HG03139 (cell line): ENCODE data around the gene ROR2.
"Not testable (repeated sequence)": the region's sequence is repeated elsewhere in the genome, so short reads cannot be mapped to it uniquely, and the experiment has no call there.

ENCODE experiments used
- ATAC-seq: cut with Tn5 transposase; IDR thresholded peaks from one replicate; pipeline ENCODE4 v1.9.1; 2021; ENCODE audit not compliant: unreplicated experiment

ROR2 gene

DNA sequence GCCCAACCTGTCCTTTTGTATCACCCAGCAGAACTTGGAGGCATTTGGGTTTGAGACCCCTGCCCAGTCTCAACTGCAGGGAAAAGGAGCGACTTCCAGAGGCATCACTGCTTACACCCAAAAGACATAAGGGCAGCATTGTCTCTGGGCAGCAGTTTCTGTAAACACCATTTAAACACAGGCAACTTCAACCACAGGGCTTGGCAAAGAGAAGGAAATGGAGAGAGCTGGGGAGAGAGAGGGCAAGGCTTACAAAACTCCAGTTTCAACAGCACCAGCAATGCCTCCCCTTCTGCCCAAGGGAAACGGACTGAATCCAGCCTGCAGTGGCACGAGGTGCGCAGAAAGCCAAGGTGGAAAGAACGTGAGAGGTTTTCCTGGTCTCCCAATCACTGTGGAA, 147.6 kb downstream of the ROR2 start:
- ATAC-seq, result no peak

DNA sequence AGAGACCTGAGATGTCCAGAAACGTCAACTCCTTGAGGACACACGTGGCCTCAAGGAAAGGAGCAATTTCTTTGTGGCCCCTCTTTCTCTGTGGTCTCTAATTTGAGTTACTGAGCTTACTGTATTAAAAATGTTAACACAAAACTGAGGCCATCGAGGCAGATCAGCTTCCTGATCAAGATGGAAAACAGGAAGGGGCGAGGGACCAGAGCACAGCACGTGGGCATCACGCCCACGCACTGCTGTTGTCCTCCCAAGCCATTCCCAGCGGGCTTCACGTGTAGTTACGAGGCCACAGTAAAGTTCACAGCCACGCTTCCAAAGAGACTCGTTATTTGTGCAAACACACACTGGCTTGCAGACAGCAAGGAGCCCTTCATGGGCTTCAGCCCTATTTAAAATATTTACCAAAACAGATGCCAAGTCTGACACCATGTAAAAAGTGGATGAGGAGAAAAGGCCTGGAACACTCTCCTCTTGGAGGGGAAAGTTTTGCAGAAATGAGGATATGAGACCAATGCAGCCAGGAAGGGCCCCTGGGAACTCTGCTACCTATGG, 149.5 kb downstream of the ROR2 start:
- ATAC-seq, result no peak

DNA sequence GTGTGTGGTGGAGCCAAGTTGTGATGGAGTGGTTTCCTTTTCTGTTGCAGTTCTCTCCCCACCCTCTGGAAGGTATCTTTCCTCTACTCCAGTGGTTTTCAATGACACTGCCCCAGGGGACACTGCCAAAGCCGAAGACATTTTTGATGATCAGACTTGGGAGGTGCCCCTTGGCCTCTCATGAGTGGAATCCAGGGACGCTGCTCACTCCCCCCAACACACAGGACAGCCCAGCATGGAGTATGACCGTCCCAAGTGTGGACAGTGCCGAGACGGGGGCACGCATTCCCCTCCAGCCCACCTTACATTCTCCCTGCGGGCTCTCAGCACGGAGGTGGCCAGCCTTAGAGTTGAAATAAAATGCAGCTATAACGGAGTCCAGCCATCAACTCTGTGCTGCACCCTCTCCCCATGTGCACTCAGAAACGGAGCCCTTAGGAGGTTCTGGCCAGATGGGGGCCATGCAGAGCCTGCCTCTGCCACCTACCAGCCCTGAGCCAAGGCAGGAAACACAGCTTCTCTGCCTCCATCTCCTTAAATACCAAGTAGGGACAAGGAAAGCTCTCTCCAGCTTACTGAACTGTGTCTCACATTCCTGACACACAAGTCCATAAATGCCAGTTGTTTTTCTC, 150.8 kb downstream of the ROR2 start:
- no peak for ATAC-seq

DNA sequence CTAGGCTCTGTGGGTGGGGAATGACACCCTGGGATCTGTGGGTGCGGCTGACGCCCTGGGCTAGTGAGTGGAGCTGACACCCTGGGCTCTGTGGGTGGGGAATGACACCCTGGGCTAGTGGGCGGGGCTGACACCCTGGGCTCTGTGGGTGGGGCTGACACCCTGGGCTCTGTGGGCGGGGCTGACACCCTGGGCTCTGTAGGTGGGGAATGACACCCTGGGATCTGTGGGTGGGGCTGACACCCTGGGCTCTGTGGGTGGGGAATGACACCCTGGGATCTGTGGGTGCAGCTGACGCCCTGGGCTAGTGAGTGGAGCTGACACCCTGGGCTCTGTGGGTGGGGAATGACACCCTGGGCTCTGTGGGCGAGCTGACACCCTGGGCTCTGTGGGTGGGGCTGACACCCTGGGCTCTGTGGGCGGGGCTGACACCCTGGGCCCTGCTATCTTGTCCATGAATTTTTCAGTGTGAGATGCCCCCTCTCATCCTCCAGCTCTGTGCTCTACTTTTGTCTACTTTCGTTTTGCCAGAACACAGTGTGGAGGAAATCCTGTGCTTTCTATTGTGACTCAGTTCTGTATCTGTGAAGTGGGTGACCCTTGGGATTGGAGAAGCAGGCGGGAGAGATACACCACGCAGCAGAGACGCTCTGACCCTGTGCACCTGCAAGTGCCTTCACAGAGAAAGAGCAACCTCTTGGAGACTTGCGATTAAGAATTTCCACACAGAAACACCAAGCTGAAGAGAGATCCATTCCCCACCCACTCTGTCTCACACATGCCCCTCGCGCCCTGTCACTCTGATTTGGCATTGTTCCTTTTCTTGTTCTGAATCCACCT, 151.5 kb downstream of the ROR2 start:
- not testable (repeated sequence) for ATAC-seq

DNA sequence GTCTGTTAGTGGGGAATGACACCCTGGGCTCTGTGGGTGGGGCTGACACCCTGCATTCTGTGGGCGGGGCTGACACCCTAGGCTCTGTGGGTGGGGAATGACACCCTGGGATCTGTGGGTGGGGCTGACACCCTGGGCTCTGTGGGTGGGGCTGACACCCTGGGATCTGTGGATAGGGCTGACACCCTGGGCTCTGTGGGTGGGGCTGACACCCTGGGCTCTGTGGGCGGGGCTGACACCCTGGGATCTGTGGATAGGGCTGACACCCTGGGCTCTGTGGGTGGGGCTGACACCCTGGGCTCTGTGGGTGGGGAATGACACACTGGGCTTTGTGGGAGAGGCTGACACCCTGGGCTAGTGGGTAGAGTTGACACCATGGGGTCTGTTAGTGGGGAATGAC, 152.5 kb downstream of the ROR2 start:
- not testable (repeated sequence) for ATAC-seq

DNA sequence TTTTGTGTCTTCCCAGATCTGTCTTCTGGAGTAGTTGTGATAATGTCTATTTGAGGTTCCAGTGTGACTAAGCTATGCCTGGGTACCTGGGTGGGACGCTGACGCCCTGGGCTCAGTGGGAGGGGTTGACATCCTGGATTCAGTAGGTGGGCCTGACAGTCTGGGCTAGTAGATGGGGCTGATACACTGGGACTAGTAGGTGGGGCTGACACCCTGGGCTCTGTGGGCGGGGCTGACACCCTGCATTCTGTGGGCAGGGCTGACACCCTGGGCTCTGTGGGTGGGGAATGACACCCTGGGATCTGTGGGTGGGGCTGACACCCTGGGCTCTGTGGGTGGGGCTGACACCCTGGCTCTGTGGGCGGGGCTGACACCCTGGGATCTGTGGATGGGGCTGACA, 153.5 kb downstream of the ROR2 start:
- not testable (repeated sequence) for ATAC-seq

DNA sequence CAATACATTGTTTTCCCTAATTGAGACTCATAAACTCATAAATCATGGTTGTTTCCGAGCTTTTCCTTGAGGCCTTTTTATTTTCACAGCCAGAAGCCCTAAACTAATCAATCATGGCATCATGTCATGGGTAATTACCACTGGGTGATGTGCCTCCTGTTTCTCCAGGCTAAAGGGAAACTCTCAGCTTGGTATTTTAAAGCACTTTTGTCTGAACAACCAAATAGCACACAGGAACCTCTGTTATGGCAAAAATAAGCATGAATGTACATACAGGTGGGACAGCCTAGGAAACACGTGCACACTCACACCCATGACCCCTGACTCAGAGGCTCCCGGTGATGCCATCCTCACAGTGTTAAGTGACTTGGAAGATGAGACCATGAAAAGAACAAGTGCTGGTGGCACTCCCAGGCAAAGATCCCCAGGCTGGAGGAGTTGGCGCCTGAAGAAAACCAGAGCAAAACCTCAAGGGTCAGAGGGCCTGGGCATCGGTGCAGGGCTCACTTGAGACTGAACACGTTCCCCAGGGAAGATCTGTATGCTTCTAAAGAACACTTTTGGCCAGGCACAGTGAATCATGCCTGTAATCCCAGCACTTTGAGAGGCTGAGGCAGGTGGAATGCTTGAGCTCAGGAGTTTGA, 154.3 kb downstream of the ROR2 start:
- ATAC-seq, result no peak

DNA sequence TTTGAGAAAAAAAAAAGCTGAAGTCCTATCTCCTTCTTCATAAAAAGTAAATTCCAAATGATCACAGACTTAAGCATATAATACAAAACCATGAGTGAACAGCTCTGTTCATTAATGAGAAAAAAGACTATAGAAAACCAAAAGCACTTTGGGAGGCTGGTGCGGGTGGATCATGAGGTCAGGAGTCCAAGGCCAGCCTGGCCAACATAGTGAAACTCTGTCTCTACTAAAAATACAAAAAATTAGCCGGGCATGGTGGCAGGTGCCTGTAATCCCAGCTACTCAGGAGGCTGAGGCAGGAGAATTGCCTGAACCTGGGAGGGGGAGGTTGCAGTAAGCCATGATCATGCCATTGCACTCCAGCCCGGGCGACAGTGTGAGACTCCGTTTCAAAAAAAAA, 156.7 kb downstream of the ROR2 start:
- ATAC-seq, result not testable (repeated sequence)

DNA sequence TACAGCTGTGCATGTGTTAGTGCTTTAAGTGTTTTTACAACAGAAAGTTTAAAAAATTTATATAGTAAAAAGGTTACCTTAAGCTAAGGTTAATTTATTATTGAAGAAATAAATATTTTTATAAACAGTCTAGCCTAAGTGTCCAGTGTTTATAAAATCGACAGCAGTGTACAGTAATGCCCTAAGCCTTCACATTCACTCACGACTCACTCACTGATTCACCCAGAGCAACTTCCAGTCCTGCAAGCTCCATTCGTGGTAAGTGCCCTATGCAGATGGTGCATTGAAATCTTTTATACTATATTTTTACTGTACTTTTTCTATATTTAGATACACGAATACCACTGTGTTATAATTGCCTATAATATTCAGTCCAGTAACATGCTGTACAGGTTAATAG, 159.1 kb downstream of the ROR2 start:
- no peak for ATAC-seq

DNA sequence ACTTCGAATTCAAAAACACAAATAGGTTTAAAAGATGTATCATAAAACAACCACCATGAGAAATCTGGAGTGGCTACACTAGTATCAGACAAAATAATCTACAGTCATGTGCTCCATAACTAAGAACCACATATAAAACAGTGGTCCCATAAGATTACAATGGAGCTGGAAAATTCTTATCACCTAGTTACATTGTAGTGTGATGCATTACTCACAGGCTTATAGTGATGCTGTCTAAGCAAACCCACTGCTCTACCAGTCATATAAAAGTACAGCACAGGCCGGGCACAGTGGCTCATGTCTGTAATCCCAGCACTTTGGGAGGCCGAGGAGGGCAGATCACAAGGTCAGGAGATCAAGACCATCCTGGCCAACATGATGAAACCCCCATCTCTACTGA, 160.1 kb downstream of the ROR2 start:
- ATAC-seq, result no peak

DNA sequence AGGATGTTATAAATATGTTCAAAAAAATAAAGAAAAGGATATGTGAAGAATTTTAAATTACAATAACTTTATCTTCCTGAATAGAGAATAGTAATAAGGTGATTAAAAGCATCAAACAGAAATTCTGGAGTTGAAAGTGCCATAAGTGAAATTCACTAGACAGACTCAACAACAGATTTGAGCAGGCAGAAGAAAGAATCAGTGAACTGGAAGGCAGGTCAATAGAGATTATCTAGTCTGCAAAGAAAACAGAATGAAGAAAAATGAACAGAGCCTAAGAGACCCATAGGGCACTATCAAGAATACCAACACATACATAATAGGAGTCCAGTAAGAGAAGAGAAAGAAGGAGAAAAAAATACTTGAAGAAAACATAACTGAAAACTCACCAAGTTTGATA, 162.1 kb downstream of the ROR2 start:
- no peak for ATAC-seq

DNA sequence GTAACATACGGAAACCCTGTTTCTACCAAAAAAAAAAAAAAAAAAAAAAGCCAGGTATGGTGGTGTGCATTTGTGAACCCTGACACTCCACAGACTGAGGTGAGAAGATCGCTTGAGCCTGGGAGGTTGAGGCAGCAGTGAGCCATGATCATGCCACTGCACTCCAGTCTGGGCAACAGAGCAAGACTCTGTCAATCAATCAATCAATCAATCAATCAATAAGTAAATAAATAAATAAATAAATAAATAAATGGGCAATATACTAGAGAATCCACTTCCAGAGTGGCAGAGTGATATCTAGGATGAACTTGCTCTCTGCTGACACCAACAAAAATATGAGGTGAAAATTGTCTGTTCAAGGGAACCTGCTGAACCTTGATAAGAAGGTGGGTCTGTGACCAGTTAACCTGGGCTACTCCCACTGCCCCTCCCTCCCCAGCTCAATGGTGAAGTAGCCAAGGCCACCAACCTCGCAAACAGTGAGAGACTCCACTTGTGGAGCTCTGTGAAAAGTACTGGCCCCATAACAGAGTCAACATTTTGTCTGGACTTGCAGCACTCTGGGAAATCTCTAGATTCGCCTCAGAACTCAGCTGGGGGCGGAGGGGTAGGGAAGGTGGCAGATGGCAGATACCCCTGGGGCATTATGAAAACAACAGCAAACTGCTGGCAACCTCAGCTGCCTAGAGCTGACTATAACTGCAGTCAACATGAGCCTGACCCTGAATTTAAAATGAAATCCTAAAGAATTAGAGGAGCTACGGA, 163.7 kb downstream of the ROR2 start:
- no peak for ATAC-seq

DNA sequence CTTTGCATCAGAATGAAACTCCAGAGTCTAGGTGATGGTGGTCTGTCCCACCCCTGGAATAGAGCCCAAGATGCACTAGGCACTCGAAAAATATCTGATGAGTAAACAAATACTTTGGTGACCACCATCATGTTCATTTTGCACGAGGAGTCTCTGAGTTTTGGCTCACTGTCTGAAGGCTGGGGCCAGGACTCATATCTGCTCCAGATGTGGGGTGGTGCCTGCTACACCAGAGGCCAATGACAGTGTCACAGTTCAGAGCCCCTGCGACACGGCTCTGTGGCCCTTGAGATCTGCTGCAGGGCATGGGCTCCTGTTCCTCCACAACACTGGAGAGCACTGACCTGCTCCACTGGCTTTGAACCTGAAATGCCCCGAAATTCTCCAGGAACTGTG, 164.6 kb downstream of the ROR2 start:
- no peak for ATAC-seq

DNA sequence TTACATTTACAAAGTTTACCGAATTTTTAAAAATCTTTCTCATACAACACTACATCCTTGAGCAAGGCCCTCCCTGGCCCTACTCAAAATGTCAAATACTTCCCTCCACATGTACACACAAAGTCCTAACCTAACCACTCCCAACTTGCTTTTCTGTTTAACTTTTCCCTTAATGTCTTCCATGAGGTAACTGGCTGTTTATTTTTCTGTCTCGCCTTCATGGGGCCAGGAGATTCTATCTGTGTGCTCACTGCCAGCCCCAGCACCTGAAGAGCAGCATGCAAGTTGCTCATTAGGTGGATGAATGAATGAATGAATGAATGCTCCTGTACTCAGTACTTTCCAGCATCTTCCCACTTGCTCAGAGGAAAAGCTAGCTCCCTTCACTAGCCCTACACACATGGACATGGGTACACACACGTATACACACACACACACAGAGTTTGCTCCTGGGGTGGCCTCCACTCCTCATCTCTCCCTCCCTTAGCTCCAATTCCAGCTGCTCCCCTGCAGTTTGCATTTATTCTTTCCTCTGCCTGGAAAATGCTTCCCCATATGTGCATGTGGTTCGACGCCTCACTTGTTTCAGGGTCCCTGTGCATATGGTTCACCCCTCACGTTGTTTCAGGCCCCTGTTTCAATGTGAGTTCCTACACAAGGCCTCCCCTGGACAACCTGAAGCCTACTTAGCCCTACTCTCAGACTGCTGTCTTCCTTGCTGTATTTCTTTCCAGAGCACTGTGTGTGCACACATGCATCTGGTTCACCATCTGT, 165.2 kb downstream of the ROR2 start:
- ATAC-seq, result no peak

DNA sequence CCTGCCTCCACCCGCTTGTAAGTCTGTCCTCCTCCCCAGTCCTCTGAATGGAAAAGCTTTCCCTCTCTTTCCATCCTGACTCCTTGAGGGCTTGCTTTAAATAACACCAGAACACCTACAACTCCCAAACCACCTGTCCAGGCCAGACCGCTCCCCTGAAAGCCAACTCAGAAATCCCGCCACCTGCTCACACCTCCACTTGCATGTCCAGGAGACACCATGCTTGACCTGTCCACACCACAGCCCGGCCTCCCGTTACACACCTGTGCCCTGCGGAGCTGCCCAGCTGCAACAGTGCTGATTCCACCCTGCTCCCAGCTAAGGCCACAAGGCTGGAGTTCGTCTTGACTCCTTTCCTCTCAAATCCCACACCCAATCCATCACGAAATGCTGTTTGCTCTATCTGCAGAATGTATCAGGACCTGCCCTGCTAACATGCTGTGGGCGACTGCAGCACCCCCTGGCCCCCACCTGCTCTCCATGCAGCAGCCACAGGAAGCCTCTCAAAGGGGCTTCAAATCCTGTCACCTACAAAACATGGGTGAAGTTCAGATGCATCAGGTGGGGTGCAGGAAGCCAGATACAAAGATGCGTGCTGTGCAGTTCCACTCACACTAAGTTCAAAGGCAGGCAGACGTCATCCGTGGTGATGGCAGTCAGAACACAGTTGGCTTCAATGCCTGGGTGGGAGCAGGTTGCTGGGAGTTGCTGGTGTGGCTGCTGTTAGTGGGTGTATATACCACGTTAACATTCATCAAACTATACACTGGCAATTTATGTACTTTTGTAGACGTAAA, 166.0 kb downstream of the ROR2 start:
- ATAC-seq, result no peak

DNA sequence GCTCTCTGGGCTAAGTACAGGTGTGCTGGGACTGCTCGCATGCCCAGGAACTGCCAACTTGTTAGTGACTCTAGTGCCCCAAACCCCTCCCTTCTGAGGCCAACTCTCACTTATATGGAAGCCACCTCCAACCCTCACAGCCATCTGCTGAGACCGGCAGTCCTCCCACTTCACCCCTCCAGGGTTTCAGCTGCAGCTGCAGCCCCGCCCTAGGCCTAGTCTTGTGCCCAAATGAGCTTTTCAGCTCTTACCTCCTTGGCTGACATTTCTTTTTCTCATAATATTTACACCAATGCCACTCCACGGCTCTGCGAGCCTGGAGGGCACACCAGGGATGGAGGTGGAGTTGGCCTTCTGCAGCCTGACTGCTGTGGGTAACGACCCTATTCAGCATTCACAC, 166.6 kb downstream of the ROR2 start:
- no peak for ATAC-seq

DNA sequence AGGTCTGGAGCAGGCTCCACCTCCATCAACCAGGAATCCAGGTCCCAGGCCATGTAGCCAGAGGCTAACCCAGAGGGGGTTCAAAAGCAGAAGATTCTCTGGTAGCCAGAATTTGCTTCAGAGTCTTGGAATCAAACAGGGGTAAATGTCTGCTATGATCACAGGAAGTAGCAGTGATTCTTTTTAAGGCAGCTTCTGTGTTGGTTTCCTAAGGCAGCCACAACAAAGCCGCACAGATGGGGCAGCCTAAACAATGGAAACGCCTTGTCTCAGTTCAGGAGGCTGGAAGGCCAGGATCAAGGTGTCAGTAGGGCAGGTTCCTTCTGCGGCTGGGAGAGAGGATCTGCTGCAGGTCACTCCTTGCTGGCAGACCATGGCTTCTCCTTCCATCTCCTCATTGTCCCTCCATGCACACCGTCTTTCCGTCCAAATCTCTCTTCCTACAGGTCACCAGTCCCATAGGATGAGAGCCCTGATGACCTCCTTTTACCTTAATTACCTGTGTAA, 167.3 kb downstream of the ROR2 start:
- ATAC-seq, result no peak

DNA sequence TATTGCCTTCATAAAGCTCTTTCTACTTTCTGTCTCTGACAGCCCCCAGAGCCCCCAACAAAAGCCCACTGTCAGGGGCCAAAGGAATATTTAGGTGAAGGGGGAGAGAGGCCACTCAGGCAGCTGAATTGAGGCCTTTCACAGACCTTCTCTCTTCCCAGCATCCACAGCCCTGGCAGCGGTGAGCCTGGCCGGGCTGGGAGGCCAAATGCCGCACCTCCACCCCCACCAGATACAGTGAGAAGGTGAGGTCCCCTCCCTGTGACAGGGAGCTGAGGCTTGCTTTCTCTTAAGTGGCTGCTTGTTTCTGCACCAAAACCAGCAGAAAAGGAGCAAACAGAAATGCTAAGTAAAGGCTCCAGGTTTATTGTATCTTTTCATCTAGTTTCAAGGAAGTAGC, 168.1 kb downstream of the ROR2 start:
- ATAC-seq, result no peak

DNA sequence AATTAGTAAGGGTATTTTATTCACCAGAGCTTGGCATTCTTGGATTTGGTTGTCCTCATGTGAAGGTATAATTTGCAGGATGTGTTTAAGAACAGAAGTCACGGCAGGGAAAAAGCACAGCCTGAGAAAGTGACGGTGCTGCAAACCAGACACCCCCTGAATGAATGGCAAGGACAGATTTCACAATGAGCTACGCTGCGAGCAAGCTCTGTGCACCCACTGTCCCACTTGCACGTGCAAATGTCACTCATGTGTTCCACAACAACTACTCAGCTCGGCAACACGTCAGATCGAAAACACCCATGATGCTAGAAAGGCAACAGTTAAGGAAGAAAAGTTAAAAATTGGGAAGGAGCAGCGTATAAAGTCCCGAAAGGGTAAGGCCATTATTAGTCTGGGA, 168.9 kb downstream of the ROR2 start:
- no peak for ATAC-seq
